ENCODE data around the gene PREP.

GRCh38 chr6:105320271-105320670 is 82.6 kb downstream of the PREP start:
- TF ChIP-seq POLR2AphosphoS5 (IDR thresholded peaks at IDR 0.05) (no peak), CTCF (IDR thresholded peaks at IDR 0.05) (no peak), POLR2A (IDR thresholded peaks at IDR 0.05) (no peak)
